ENCODE results near the gene PTPRH. TPM values are rescaled to one million over a fixed set of nuclear protein-coding genes. Genes with fewer than 3 reads are reported as not detected.

PTPRH gene
- total RNA-seq, 5 donors from 2014 or later (not counting 1 experiment from before 2014, with no cell fraction given) = 0.16 to 1.1 (median 0.51) TPM; not detected in 2

DNA sequence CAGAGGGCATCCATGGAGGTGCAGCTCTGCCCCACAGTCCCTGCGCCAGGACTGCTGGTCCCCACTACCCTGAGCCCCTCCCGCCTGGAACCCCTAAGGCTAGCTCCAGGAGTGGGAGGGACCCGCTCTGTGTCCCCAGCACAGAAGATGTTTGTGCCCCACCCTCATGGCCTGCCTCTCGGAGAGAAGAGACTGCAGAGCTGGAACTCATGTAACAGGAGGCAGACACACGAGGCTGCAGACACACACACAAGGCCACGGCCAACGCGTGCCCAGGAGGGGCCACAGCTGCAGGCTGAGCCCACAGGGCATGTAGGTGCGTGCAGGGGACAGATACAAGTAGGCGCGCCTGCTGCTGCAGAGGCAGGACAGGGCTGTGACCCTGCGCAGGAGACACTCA lies 29.7 kb upstream of the PTPRH start:
- Histone ChIP-seq H3K27ac (ENCODE audit: low read length) (no peak overlapping the region), H3K36me3 (ENCODE audit: control insufficient read depth in 2 of 2, extremely low read depth in 1 of 2, insufficient read depth in 1 of 2, low read length in 1 of 2) (peaks cover 28 to 93% of the 10 kb centered on the region in 2 donors), H3K4me1 (ENCODE audit: control insufficient read depth in 1 of 2, extremely low read depth in 1 of 2, insufficient read depth in 2 of 2, low read length in 2 of 2) (no peaks in the 10 kb centered on the region), H3K4me3 (ENCODE audit: control insufficient read depth in 1 of 2, extremely low read depth in 1 of 2, low read length in 1 of 2) (no peak overlapping the region), H3K9me3 (no peaks in the 10 kb centered on the region), H3K27me3 (replicated peaks in 1 of 2; ENCODE audit: control insufficient read depth in 2 of 2, extremely low read depth in 1 of 2, insufficient read depth in 2 of 2, low read length in 1 of 2) (no peaks in the 10 kb centered on the region)
- WGBS (ENCODE audit: insufficient coverage) = 95% methylated on average over 12 of the region's 12 CpGs
- Mint-ChIP-seq H3K9me3 (no peaks in the 10 kb centered on the region), H3K27me3 (no peaks in the 10 kb centered on the region), H3K36me3 (peaks cover 47% of the 10 kb centered on the region), H3K4me3 (no peak overlapping the region), H3K4me1 (peaks cover 0 to 5% (median 0%) of the 10 kb centered on the region in 3 donors), H3K27ac (no peak overlapping the region)
- ChIA-PET CTCF (no interaction called here), POLR2A (no interaction called here)
- DNase-seq = no peak
- ATAC-seq (replicated peaks in 1 of 4) = no peak

DNA sequence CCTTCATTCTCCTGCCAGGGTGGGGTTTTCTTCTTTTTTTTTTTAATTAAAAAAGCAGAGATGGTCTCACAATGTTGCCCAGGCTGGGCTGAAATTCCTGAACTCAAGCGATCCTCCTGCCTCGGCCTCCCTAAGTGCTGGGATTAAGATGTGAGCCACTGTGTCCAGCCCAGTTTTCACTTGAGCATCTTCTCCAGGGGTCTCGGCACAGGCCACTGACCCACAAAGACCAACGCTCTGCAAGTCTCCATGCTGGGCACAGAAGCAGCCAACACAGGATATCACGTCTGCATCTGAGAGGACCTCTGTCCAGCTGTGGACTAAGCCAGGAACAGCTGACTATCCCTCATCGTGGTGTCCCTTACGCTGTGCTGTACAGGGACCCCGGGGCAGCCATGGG lies 28.7 kb upstream of the PTPRH start:
- Mint-ChIP-seq H3K27ac (no peak overlapping the region), H3K4me3 (no peak overlapping the region), H3K4me1 (peaks cover 0 to 5% (median 0%) of the 10 kb centered on the region in 3 donors), H3K9me3 (no peaks in the 10 kb centered on the region), H3K36me3 (peaks cover 52% of the 10 kb centered on the region), H3K27me3 (no peaks in the 10 kb centered on the region)
- CTCF ChIA-PET = no interaction called here
- DNase-seq (no peak), ATAC-seq (replicated peaks in 1 of 4) (no peak)
- no peaks in the 10 kb centered on the region for H3K9me3 ChIP-seq
- no peak overlapping the region for H3K4me3 ChIP-seq (ENCODE audit: control insufficient read depth in 1 of 2, extremely low read depth in 1 of 2, low read length in 1 of 2)
- H3K4me1 ChIP-seq (ENCODE audit: control insufficient read depth in 1 of 2, extremely low read depth in 1 of 2, insufficient read depth in 2 of 2, low read length in 2 of 2) = no peaks in the 10 kb centered on the region
- POLR2A ChIA-PET = no interaction called here
- no peaks in the 10 kb centered on the region for H3K27me3 ChIP-seq (replicated peaks in 1 of 2; ENCODE audit: control insufficient read depth in 2 of 2, extremely low read depth in 1 of 2, insufficient read depth in 2 of 2, low read length in 1 of 2)
- peaks cover 28 to 92% of the 10 kb centered on the region in 2 donors for H3K36me3 ChIP-seq (ENCODE audit: control insufficient read depth in 2 of 2, extremely low read depth in 1 of 2, insufficient read depth in 1 of 2, low read length in 1 of 2)
- WGBS (ENCODE audit: insufficient coverage) = 99% methylated on average over 8 of the region's 8 CpGs
- H3K27ac ChIP-seq (ENCODE audit: low read length) = no peak overlapping the region

DNA sequence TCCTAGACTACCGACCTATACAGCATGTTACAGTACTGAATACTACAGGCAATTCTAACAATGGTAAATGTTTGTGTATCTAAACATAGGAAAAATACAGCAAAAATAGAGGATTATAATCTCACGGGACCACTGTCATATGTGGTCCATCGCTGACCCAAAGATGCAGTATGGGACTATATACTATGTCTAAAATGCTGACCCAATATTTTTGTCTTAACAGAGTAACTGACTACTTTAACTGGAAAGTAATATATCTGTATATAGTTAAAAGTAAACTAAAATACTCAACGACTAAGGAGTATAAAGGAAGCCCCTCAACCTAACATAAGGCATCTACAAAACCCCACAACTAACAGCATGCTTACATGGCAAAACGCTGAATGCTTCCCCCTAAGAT lies 23.7 kb upstream of the PTPRH start:
- Histone ChIP-seq H3K4me3 (ENCODE audit: control insufficient read depth in 1 of 2, extremely low read depth in 1 of 2, low read length in 1 of 2) (no peak overlapping the region), H3K27me3 (replicated peaks in 1 of 2; ENCODE audit: control insufficient read depth in 2 of 2, extremely low read depth in 1 of 2, insufficient read depth in 2 of 2, low read length in 1 of 2) (no peaks in the 10 kb centered on the region), H3K36me3 (ENCODE audit: control insufficient read depth in 2 of 2, extremely low read depth in 1 of 2, insufficient read depth in 1 of 2, low read length in 1 of 2) (peaks cover 33 to 92% of the 10 kb centered on the region in 2 donors), H3K9me3 (no peaks in the 10 kb centered on the region), H3K4me1 (ENCODE audit: control insufficient read depth in 1 of 2, extremely low read depth in 1 of 2, insufficient read depth in 2 of 2, low read length in 2 of 2) (no peaks in the 10 kb centered on the region), H3K27ac (ENCODE audit: low read length) (no peak overlapping the region)
- Mint-ChIP-seq H3K27ac (no peak overlapping the region), H3K4me3 (no peak overlapping the region), H3K27me3 (no peaks in the 10 kb centered on the region), H3K4me1 (peaks cover 0 to 2% (median 0%) of the 10 kb centered on the region in 3 donors), H3K36me3 (peaks cover 49% of the 10 kb centered on the region), H3K9me3 (no peaks in the 10 kb centered on the region)
- DNase-seq (no peak), ATAC-seq (replicated peaks in 1 of 4) (no peak)
- WGBS (ENCODE audit: insufficient coverage) = no CpG with 5 or more reads among the region's 5 CpGs
- ChIA-PET CTCF (no interaction called here), POLR2A (no interaction called here)

DNA sequence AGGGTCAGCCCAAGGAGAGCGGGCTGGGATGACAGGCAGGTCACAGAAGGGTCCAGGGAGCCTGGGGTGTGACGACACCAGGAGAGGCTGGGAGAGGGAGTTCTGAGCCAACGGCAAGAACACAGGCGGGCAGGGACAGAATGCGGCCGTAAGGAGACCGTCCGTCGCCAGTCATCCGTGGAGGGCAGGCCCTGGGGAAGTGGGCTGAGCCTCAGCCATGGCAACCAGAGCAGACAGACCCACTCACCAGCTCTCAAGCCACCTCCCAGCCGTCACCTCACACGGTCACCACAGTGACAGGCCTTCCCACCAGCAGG lies 22.9 kb upstream of the PTPRH start:
- no peak overlapping the region for H3K27ac ChIP-seq (ENCODE audit: low read length)
- Mint-ChIP-seq H3K9me3 (no peaks in the 10 kb centered on the region), H3K27me3 (no peaks in the 10 kb centered on the region), H3K27ac (no peak overlapping the region), H3K4me1 (peaks cover 0 to 2% (median 0%) of the 10 kb centered on the region in 3 donors), H3K4me3 (no peak overlapping the region), H3K36me3 (peaks cover 49% of the 10 kb centered on the region)
- H3K4me3 ChIP-seq (ENCODE audit: control insufficient read depth in 1 of 2, extremely low read depth in 1 of 2, low read length in 1 of 2) = no peak overlapping the region
- DNase-seq (no peak), ATAC-seq (replicated peaks in 1 of 4) (no peak)
- no peaks in the 10 kb centered on the region for H3K27me3 ChIP-seq (replicated peaks in 1 of 2; ENCODE audit: control insufficient read depth in 2 of 2, extremely low read depth in 1 of 2, insufficient read depth in 2 of 2, low read length in 1 of 2)
- H3K36me3 ChIP-seq (ENCODE audit: control insufficient read depth in 2 of 2, extremely low read depth in 1 of 2, insufficient read depth in 1 of 2, low read length in 1 of 2) = peaks cover 29 to 89% of the 10 kb centered on the region in 2 donors
- ChIA-PET POLR2A (no interaction called here), CTCF (no interaction called here)
- 96% methylated on average over 10 of the region's 12 CpGs for WGBS (ENCODE audit: insufficient coverage)
- H3K9me3 ChIP-seq = no peaks in the 10 kb centered on the region
- no peaks in the 10 kb centered on the region for H3K4me1 ChIP-seq (ENCODE audit: control insufficient read depth in 1 of 2, extremely low read depth in 1 of 2, insufficient read depth in 2 of 2, low read length in 2 of 2)

DNA sequence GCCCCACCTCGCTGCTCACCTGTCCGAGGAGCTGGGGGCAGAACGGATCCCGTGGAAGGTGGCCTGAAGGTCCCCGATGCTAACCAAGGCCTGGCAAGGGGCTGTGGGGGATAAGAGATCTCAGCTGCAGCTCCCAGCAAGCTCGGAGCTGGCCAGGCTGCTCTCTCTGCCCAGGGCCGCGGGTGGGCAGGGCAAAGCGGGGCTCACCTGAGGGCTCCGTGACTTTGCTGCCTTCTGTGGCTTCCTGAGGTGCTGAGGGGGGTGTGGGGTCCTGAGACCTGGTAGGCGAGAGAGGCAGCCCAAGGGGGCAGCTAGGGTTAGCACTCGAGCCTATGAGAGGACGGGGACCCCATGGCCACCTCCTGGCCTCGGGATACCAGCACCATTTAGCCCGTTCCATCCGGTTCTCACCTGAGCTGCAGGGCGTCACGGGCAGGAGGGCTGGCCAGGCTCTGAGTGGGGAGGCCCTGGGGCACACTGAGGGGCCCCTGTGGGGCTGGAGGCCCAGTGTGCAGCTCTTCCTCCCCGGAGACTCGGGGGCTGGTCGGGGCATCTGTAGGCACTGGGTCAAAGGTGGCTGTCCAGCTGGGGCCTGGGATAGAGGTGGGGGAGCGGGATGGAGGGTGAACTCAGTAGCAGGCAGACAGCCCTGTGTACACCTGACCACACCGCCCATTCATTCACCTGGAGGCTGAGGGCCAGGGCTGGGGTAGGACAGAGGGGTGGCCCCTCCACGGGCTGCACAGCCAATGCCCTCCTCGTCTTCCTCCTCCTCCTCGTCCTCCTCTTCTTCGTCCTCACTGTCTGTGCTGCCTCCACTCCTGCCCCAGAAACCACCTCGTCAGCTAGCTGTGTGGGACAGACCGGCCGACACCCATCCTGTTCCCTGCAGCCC lies 22.3 kb upstream of the PTPRH start:
- ChIA-PET CTCF (no interaction called here), POLR2A (no interaction called here)
- ATAC-seq (replicated peaks in 1 of 4) (no peak), DNase-seq (no peak)
- Histone ChIP-seq H3K4me1 (ENCODE audit: control insufficient read depth in 1 of 2, extremely low read depth in 1 of 2, insufficient read depth in 2 of 2, low read length in 2 of 2) (no peaks in the 10 kb centered on the region), H3K9me3 (no peaks in the 10 kb centered on the region), H3K36me3 (ENCODE audit: control insufficient read depth in 2 of 2, extremely low read depth in 1 of 2, insufficient read depth in 1 of 2, low read length in 1 of 2) (peaks cover 26 to 89% of the 10 kb centered on the region in 2 donors), H3K27me3 (replicated peaks in 1 of 2; ENCODE audit: control insufficient read depth in 2 of 2, extremely low read depth in 1 of 2, insufficient read depth in 2 of 2, low read length in 1 of 2) (no peaks in the 10 kb centered on the region), H3K27ac (ENCODE audit: low read length) (no peak overlapping the region), H3K4me3 (ENCODE audit: control insufficient read depth in 1 of 2, extremely low read depth in 1 of 2, low read length in 1 of 2) (no peak overlapping the region)
- Mint-ChIP-seq H3K4me3 (no peak overlapping the region), H3K27me3 (no peaks in the 10 kb centered on the region), H3K9me3 (no peaks in the 10 kb centered on the region), H3K36me3 (peaks cover 44% of the 10 kb centered on the region), H3K4me1 (peaks cover 0 to 2% (median 0%) of the 10 kb centered on the region in 3 donors), H3K27ac (no peak overlapping the region)
- WGBS (ENCODE audit: insufficient coverage) = 94% methylated on average over 16 of the region's 30 CpGs

GRCh38 chr19:55230780-55231179 lies 21.5 kb upstream of the PTPRH start:
- Mint-ChIP-seq H3K27ac (no peak overlapping the region), H3K9me3 (no peaks in the 10 kb centered on the region), H3K4me3 (no peak overlapping the region), H3K27me3 (no peaks in the 10 kb centered on the region), H3K36me3 (peaks cover 40% of the 10 kb centered on the region), H3K4me1 (peaks cover 0 to 2% (median 0%) of the 10 kb centered on the region in 3 donors)
- DNase-seq = no peak
- Histone ChIP-seq H3K4me1 (ENCODE audit: control insufficient read depth in 1 of 2, extremely low read depth in 1 of 2, insufficient read depth in 2 of 2, low read length in 2 of 2) (no peaks in the 10 kb centered on the region), H3K9me3 (no peaks in the 10 kb centered on the region), H3K4me3 (ENCODE audit: control insufficient read depth in 1 of 2, extremely low read depth in 1 of 2, low read length in 1 of 2) (no peak overlapping the region), H3K27ac (ENCODE audit: low read length) (no peak overlapping the region), H3K36me3 (ENCODE audit: control insufficient read depth in 2 of 2, extremely low read depth in 1 of 2, insufficient read depth in 1 of 2, low read length in 1 of 2) (peaks cover 30 to 88% of the 10 kb centered on the region in 2 donors), H3K27me3 (replicated peaks in 1 of 2; ENCODE audit: control insufficient read depth in 2 of 2, extremely low read depth in 1 of 2, insufficient read depth in 2 of 2, low read length in 1 of 2) (no peaks in the 10 kb centered on the region)
- WGBS (ENCODE audit: insufficient coverage) = 93% methylated on average over 8 of the region's 13 CpGs
- no peak for ATAC-seq (replicated peaks in 1 of 4)
- ChIA-PET POLR2A (no interaction called here), CTCF (no interaction called here)

Measured in T-cell (primary cell).